Type B pancreatic cell (in vitro differentiated cells): ENCODE measurements around the gene PLIN4. TPM values are rescaled to one million over a fixed set of nuclear protein-coding genes. Genes with fewer than 3 reads are reported as not detected.

Experiments
- DNase-seq: peaks from one replicate; pipeline ENCODE4 v3.0.0; 2021; ENCODE audit warnings: mixed read lengths; ENCODE audit not compliant: unreplicated experiment; ENCODE audit errors: extremely low spot score
- H3K27ac Mint-ChIP-seq: 2 replicates; pipeline ENCODE4 v1.8.0; 2021; ENCODE audit warnings: mild to moderate bottlenecking, mixed read lengths
- H3K27me3 Mint-ChIP-seq: 2 replicates; pipeline ENCODE4 v1.8.0; 2021; ENCODE audit warnings: mixed read lengths
- H3K36me3 Mint-ChIP-seq: 2 replicates; pipeline ENCODE4 v1.8.0; 2021; ENCODE audit warnings: mixed read lengths
- H3K4me1 Mint-ChIP-seq: one replicate; pipeline ENCODE4 v1.8.0; 2021; ENCODE audit warnings: mixed read lengths; ENCODE audit not compliant: unreplicated experiment
- H3K4me3 Mint-ChIP-seq: 2 replicates; pipeline ENCODE4 v1.8.0; 2021; ENCODE audit warnings: mild to moderate bottlenecking, mixed read lengths
- H3K9me3 Mint-ChIP-seq: 2 replicates; pipeline ENCODE4 v1.8.0; 2021; ENCODE audit warnings: mixed read lengths
- CTCF ChIP-seq: fragments of 200-600 bp; sonication (generic); conservative IDR thresholded peaks from 2 replicates; pipeline ENCODE4 v1.5.0; 2021; ENCODE audit warnings: antibody characterized with exemption, mild to moderate bottlenecking
- total RNA-seq: library from RNA; stranded (reverse); gene quantifications from 2 replicates; pipeline ENCODE4 v1.2.1, GENCODE V29; 2021; ENCODE audit warnings: low replicate concordance

The PLIN4 gene
- total RNA-seq, 1 donor from 2014 or later = 0.48 TPM

GRCh38 chr19:4508698-4509097, 9.6 kb downstream of the PLIN4 start:
- peaks cover 8% of the 10 kb centered on the region for H3K36me3 Mint-ChIP-seq

GRCh38 chr19:4507804-4508203, 10.5 kb downstream of the PLIN4 start:
- H3K36me3 Mint-ChIP-seq = peaks cover 8% of the 10 kb centered on the region
- no peak for TF ChIP-seq CTCF
- H3K4me1 Mint-ChIP-seq = no peaks in the 10 kb centered on the region
- no peak overlapping the region for H3K27ac Mint-ChIP-seq
- no peak for DNase-seq
- no peaks in the 10 kb centered on the region for H3K27me3 Mint-ChIP-seq
- H3K9me3 Mint-ChIP-seq = no peaks in the 10 kb centered on the region
- H3K4me3 Mint-ChIP-seq = no peak overlapping the region

More at GRCh38 chr19:4508698-4509097, 9.6 kb downstream of the PLIN4 start:
- Mint-ChIP-seq H3K4me3 (no peak overlapping the region), H3K27me3 (no peaks in the 10 kb centered on the region), H3K4me1 (no peaks in the 10 kb centered on the region), H3K9me3 (no peaks in the 10 kb centered on the region), H3K27ac (no peak overlapping the region)
- no peak for TF ChIP-seq CTCF
- DNase-seq = no peak

GRCh38 chr19:4507150-4507452, 11.2 kb downstream of the PLIN4 start:
- Mint-ChIP-seq H3K36me3 (peaks cover 8% of the 10 kb centered on the region), H3K4me3 (no peak overlapping the region), H3K27me3 (no peaks in the 10 kb centered on the region), H3K9me3 (no peaks in the 10 kb centered on the region), H3K4me1 (no peaks in the 10 kb centered on the region), H3K27ac (no peak overlapping the region)
- TF ChIP-seq CTCF = no peak
- no peak for DNase-seq

DNA sequence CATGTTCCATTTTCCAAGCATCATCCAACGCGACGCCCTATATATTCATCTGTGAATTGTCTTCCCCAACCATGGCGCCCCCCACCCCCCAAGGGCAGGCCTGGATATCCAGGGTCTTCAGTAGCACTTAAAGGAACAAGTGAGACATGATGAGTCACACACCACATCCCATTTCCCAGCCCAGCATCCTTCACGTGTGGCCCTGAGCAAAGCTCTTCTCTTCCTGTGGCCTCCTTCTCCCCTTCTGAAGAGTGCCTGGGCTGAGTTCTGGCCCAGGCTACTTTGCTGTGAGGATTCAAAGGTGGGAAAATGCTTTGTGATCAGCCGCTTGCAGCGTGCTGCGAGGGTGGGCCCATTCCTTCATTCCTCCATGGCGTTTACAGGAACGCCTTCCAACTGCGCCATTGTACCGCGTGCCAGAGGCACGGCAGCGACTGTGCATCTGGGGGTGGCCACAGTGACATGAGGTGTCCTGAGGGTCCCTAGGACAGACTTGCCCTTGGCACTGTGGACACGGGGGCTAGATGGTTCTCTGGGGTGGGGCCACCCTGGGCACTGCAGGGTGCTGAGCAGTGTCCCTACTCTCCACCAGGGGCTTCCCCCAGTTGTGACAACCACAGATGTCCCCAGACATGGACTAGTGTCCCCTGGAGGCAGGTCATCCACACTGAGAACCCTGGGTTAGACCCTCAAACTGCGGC, 11.7 kb downstream of the PLIN4 start:
- Mint-ChIP-seq H3K4me3 (no peak overlapping the region), H3K9me3 (no peaks in the 10 kb centered on the region), H3K27me3 (no peaks in the 10 kb centered on the region), H3K27ac (no peak overlapping the region), H3K4me1 (no peaks in the 10 kb centered on the region), H3K36me3 (peaks cover 8% of the 10 kb centered on the region)
- DNase-seq = no peak
- peak; percentile 33 for TF ChIP-seq CTCF

- no peaks in the 10 kb centered on the region for H3K27me3 Mint-ChIP-seq
- H3K4me1 Mint-ChIP-seq = no peaks in the 10 kb centered on the region
- H3K36me3 Mint-ChIP-seq = peaks cover 8% of the 10 kb centered on the region
- no peak for TF ChIP-seq CTCF
- no peak overlapping the region for H3K27ac Mint-ChIP-seq
- no peak overlapping the region for H3K4me3 Mint-ChIP-seq
- DNase-seq = no peak
- H3K9me3 Mint-ChIP-seq = no peaks in the 10 kb centered on the region
These were observed 12.5 kb downstream of the PLIN4 start for GRCh38 chr19:4505570-4506448.
